ENCODE data around the gene ECI2. TPM values are rescaled to one million over a fixed set of nuclear protein-coding genes. Genes with fewer than 3 reads are reported as not detected.

ECI2 gene, protein sequence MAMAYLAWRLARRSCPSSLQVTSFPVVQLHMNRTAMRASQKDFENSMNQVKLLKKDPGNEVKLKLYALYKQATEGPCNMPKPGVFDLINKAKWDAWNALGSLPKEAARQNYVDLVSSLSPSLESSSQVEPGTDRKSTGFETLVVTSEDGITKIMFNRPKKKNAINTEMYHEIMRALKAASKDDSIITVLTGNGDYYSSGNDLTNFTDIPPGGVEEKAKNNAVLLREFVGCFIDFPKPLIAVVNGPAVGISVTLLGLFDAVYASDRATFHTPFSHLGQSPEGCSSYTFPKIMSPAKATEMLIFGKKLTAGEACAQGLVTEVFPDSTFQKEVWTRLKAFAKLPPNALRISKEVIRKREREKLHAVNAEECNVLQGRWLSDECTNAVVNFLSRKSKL
- total RNA-seq: 10 to 100 TPM; 12.5 to 14.2 (median 13.2) TPM

DNA sequence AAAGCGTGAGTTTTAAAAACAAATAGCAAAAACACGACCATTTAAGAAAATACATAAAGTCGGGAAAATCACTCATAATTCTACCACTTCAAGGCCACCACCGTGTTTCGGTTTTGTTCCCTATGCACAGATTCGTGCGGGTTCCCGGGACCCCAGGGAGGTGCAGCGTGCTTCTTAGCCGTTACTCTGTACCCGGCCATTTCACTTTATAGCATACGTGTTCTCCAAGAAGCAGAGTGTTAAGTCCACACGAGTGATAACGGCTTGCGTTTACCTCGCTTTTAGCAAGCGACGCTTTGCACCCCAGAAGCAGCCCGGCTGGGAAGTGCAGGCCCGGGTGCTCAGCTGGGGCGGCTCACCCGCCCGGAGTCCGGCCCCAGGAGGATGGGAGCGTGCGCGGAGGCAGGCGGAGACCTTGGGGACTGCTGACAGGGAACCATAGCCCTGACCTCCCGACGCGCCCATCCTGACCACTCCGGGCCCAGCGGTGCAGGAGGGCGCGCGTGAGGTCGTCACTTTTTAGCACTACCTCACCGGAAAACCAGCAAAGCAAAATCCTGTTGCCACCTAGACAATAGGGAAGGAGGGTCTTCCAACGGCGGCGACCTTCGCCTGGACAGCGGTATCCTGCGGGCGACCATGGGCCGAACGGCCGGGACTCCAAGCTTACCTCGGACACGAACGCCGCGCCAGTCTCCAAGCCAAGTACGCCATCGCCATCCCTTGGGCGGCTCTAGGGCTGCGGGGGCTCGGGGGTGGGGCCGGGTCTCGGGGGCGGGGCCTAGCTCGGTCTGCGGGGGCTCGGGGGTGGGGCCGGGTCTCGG, at the start of gene ECI2:
ECI2 (minus strand) TSS at position 735 of the 824 bp plus-strand sequence; CDS start at position 720, 15 bp downstream.
- DNase-seq (peak; percentile 38), ATAC-seq (peak; percentile 66 to 67)
- Mint-ChIP-seq H3K27me3 (ENCODE audit: low read depth) (no peaks in the 10 kb centered on the region), H3K4me1 (ENCODE audit: low read depth) (peaks cover 49% of the 10 kb centered on the region), H3K4me3 (peak within 1 kb of the TSS; percentile 87), H3K9me3 (peaks cover 6% of the 10 kb centered on the region), H3K36me3 (ENCODE audit: insufficient read depth) (peaks cover 29% of the 10 kb centered on the region)

DNA sequence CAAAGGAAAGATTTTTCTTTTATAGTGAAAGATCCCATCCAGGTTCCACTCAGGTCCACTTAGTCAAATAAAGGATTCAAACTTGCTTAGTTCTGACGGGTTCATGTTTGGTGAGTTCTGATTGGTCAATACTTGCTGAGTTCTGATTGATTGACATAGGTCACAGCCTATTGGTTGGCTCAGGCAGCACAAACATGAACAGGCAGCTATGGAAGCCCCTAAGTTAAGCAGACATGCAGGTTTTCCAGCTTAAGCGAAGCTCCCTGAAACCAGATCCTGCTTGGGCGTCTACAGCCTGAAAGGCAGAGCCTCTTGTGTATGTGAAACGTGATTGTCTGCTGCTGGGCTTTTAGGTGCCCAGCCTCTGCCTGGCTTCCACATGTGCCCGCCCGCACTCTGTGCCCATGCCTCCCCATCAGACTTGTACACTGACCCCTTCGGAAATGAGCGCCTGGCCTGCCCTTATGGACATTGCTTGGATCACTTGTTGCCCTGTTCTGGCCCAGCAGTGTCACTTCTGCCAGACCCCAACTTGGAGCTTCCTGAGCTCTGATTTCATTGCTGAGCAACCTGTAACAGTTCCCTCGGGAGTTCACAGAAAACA, 45.4 kb upstream of the ECI2 start:
- no peak overlapping the region for H3K4me3 Mint-ChIP-seq
- H3K36me3 Mint-ChIP-seq (ENCODE audit: insufficient read depth): no peaks in the 10 kb centered on the region
- no peak for DNase-seq
- H3K4me1 Mint-ChIP-seq (ENCODE audit: low read depth): peaks cover 8% of the 10 kb centered on the region
- ATAC-seq: no peak
- no peaks in the 10 kb centered on the region for H3K9me3 Mint-ChIP-seq
- H3K27me3 Mint-ChIP-seq (ENCODE audit: low read depth): peaks cover 8% of the 10 kb centered on the region

DNA sequence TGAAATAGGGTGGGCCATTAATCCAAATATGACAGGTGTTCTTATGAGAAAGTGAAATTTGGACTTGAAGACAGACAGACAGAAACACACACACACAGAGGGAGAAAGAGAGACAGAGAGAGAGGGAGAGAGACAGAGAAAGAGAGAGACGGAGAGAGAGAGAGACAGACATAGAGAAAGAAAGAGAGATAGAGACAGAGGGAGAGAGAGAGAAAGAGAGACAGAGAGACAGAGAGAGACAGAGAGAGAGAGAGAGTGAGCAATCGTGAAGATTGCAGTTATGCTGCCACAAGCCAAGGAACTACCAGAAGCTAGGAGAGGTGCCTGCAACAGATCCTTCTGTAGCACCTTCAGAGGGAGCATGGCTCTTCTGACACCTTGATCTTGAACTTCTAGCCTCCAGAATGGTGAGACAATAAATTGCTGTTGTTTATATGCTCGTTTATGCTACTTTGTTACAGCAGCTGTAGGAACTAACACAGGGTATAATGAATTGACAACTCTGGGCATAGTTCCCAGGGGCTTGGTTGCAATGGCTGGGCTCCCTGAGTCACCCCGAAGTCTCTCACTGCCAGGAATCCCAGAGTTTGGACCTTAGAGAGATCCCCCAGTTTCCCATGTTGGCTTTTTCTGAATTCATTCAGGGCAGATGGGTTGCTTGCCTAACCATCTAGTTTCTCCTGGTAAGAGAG, 44.7 kb upstream of the ECI2 start:
- ATAC-seq (no peak), DNase-seq (no peak)
- H3K27me3 Mint-ChIP-seq (ENCODE audit: low read depth): peaks cover 8% of the 10 kb centered on the region
- H3K36me3 Mint-ChIP-seq (ENCODE audit: insufficient read depth): no peaks in the 10 kb centered on the region
- no peaks in the 10 kb centered on the region for H3K9me3 Mint-ChIP-seq
- no peak overlapping the region for H3K4me3 Mint-ChIP-seq
- peaks cover 2% of the 10 kb centered on the region for H3K4me1 Mint-ChIP-seq (ENCODE audit: low read depth)

DNA sequence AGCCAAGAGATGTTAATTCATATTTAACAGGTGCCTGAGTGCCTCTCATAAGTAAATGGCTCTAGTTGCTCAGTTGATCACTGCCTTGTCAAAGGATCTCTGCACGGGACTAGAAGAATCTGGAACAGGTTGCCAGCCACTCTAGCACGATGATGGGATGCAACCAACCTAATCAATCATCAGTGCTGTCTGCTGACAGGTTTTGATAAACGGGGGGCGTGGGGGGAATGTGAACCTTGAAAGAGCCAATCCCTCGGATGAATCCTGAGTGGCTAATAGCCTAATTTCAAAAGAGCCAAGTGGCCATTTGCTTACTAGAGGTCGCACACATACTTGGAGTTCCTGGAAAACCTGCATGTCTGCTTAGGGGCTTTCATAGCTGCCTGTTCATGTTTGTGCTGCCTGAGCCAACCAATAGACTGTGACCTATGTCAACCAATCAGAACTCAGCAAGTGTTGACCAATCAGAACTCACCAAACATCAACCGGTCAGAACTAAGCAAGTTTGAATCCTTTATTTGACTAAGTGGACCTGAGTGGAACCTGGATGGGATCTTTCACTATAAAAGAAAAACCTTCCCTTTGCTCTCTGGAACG, 43.5 kb upstream of the ECI2 start:
- Mint-ChIP-seq H3K9me3 (no peaks in the 10 kb centered on the region), H3K4me3 (no peak overlapping the region), H3K4me1 (ENCODE audit: low read depth) (no peaks in the 10 kb centered on the region), H3K27me3 (ENCODE audit: low read depth) (peaks cover 6% of the 10 kb centered on the region), H3K36me3 (ENCODE audit: insufficient read depth) (no peaks in the 10 kb centered on the region)
- ATAC-seq: no peak
- DNase-seq: no peak

DNA sequence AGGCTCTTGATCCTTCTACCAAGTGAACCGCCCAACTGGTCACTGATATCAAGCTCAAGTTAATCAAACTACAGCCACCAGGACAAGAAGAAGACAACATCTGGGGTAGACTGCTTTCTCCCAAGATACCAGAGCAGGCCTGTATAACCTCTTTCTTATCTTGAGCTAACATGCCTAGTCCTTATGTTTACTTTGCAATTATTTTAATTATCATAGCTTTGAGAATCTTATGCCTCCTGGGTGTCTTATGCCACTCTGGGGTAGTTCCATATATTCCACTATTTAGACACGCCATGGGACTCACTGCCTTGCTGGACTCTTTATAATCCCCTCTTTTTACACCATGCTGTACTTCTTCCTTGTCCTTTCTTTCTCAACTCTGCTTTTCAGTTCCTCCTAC, 41.5 kb upstream of the ECI2 start:
- Mint-ChIP-seq H3K36me3 (ENCODE audit: insufficient read depth) (no peaks in the 10 kb centered on the region), H3K27me3 (ENCODE audit: low read depth) (peaks cover 6% of the 10 kb centered on the region), H3K9me3 (no peaks in the 10 kb centered on the region), H3K4me3 (no peak overlapping the region), H3K4me1 (ENCODE audit: low read depth) (no peaks in the 10 kb centered on the region)
- ATAC-seq (no peak), DNase-seq (no peak)

DNA sequence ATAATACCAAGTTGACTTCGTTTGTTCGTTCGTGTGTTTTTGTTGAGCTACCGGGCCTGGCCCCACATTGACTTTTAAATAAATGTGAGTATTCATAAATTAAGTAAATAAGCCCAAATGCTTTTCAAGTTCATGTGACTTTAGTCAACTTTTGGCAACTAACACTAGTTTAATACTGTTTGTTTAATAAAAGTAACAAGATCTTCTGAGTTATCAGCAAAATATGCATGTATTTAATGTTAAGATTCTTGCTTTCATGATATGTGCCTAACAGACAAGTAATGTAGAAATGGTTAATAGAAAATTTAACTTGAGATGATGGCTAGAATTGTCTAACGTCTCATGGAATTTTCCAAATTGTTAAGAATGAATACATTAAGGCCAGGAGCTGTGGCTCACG, 38.7 kb upstream of the ECI2 start:
- H3K27me3 Mint-ChIP-seq (ENCODE audit: low read depth): no peaks in the 10 kb centered on the region
- H3K4me3 Mint-ChIP-seq: no peak overlapping the region
- no peaks in the 10 kb centered on the region for H3K4me1 Mint-ChIP-seq (ENCODE audit: low read depth)
- no peak for DNase-seq
- no peaks in the 10 kb centered on the region for H3K9me3 Mint-ChIP-seq
- H3K36me3 Mint-ChIP-seq (ENCODE audit: insufficient read depth): no peaks in the 10 kb centered on the region
- no peak for ATAC-seq

DNA sequence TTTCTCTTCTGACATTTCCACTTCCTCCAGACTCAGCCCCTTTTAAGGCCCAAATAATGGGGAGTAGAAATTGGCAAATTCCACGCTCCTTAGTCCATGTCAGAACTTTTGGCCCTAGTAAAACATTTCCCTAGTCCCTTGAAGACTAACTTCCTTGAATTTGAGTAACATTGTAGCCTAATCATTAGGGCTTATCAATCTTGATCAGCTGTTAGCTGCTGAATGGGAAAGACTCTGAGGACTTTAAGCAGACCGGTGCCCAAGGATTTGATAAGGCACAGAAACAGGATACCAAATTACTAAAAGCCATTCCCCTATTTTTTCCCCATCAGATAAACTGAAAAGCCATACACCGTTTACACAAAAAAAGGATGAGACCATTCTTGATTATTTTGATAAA, 37.0 kb upstream of the ECI2 start:
- DNase-seq: no peak
- Mint-ChIP-seq H3K4me1 (ENCODE audit: low read depth) (no peaks in the 10 kb centered on the region), H3K27me3 (ENCODE audit: low read depth) (no peaks in the 10 kb centered on the region), H3K36me3 (ENCODE audit: insufficient read depth) (no peaks in the 10 kb centered on the region), H3K4me3 (no peak overlapping the region), H3K9me3 (no peaks in the 10 kb centered on the region)
- no peak for ATAC-seq

DNA sequence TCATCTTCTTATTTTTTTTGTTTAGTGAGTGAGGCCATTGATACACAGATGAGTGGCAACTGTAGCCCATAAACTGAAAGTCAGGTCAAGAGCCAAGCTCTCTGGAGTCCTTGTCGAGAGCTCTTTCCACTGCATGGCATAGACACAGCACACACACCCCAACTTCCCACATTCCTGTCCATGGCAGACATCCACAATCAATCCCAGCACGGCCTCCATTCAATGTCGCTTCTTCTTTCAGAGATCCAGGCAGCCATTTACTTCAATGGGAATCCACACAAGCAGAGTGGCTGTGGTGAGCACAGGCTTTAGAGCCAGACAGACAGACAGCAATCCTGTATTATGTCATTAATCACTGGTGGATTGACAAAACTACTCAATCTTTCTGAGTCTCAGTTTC, 34.9 kb upstream of the ECI2 start:
- DNase-seq (no peak), ATAC-seq (no peak)
- H3K27me3 Mint-ChIP-seq (ENCODE audit: low read depth): no peaks in the 10 kb centered on the region
- H3K4me3 Mint-ChIP-seq: no peak overlapping the region
- H3K4me1 Mint-ChIP-seq (ENCODE audit: low read depth): no peaks in the 10 kb centered on the region
- no peaks in the 10 kb centered on the region for H3K9me3 Mint-ChIP-seq
- no peaks in the 10 kb centered on the region for H3K36me3 Mint-ChIP-seq (ENCODE audit: insufficient read depth)

DNA sequence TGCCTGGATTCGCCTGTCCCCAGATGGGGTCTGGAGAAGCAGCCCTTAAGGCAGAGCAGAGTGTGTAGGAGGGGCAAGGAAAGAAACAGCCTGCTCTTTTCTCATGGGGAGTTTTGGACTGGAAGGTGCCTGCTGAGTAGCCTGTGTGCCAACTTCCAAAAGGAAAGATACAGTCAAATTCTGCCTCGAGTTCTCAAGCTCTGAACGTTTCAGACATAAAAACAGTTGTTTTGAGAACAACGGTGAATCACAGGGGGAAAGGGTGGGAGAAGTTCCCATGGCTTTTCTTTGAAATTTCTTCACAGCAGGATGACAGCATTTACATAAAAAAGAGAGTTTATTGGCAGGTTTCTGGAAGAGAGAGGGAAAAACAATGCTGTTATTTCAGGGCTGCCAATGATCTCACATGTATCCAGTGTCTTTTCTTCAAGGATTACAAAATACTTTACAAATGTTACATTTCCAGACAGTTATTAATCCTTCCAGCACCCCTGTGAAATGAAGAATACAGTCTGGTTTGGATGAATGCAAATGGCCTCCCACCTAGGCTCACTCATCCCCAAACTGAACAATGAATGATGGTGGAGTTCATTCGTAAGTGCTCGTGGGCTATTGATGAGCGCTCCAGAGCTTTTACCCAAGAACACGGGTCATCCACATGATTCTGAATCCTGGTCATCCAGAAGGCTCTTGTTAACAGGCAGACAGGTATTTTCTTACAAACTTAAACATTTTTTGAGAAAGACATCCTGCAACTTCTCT, 33.8 kb upstream of the ECI2 start:
- Mint-ChIP-seq H3K36me3 (ENCODE audit: insufficient read depth) (no peaks in the 10 kb centered on the region), H3K4me1 (ENCODE audit: low read depth) (no peaks in the 10 kb centered on the region), H3K9me3 (no peaks in the 10 kb centered on the region), H3K27me3 (ENCODE audit: low read depth) (no peaks in the 10 kb centered on the region), H3K4me3 (no peak overlapping the region)
- no peak for DNase-seq
- ATAC-seq: no peak

DNA sequence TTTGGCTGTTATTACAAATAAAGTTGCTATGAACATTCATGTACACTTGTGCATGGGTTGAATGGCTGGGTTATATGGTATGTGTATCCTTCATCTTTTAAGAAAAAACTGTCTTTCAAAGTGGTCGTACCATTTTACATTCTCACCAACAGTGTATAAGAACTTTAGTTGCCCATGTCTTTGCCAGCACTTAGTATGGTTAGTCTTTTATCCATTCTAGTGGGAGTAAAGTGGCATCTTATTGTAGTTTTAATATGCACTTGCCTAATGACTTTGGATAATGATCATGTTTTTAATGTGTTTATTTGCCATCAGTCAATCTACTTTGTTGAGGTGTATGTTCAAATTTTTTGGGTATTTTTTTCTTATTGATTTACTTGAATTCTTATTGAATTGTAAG, 32.5 kb upstream of the ECI2 start:
- no peaks in the 10 kb centered on the region for H3K36me3 Mint-ChIP-seq (ENCODE audit: insufficient read depth)
- H3K4me3 Mint-ChIP-seq: no peak overlapping the region
- H3K27me3 Mint-ChIP-seq (ENCODE audit: low read depth): no peaks in the 10 kb centered on the region
- no peak for ATAC-seq
- H3K4me1 Mint-ChIP-seq (ENCODE audit: low read depth): no peaks in the 10 kb centered on the region
- no peak for DNase-seq
- no peaks in the 10 kb centered on the region for H3K9me3 Mint-ChIP-seq

DNA sequence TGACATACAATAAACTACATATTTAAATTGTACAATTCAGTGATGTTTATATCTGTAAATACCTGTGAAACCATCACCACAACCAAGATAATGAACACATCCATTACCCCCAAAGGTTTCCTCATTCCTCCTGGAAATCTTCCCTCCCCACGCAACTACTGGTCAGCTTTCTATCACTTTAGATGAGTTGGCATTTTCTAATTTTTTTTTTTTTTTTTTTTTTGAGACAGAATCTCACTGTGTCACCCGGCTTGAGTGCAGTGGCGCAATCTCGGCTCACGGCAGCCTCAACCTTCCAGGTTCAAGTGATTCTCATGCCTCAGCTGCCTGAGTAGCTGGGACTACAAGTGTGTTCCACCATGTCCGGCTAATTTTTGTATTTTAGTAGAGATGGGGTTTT, 31.7 kb upstream of the ECI2 start:
- ATAC-seq (no peak), DNase-seq (no peak)
- H3K27me3 Mint-ChIP-seq (ENCODE audit: low read depth): no peaks in the 10 kb centered on the region
- no peaks in the 10 kb centered on the region for H3K9me3 Mint-ChIP-seq
- H3K4me3 Mint-ChIP-seq: no peak overlapping the region
- H3K36me3 Mint-ChIP-seq (ENCODE audit: insufficient read depth): no peaks in the 10 kb centered on the region
- H3K4me1 Mint-ChIP-seq (ENCODE audit: low read depth): no peaks in the 10 kb centered on the region

DNA sequence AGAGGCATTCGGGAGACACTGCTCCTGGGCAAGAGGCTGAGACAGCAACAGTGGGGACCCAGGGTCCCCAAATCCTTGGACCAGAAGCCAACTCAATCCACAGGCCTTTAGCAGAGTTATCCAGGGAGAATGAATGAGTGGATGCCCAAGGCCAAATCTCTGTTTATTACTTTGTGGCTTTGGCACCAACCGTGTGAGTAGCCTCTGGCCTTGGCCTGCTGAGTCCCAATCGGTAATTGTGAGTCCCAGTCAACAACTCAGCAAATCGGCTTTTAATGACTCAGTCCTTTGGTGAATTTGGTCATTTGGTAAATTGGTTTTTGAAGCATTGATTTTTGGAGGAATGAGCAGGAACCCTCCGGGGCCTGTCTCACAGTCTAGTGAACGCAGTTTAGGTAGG, 29.1 kb upstream of the ECI2 start:
- Mint-ChIP-seq H3K9me3 (no peaks in the 10 kb centered on the region), H3K4me3 (no peak overlapping the region), H3K4me1 (ENCODE audit: low read depth) (no peaks in the 10 kb centered on the region), H3K36me3 (ENCODE audit: insufficient read depth) (no peaks in the 10 kb centered on the region), H3K27me3 (ENCODE audit: low read depth) (no peaks in the 10 kb centered on the region)
- no peak for DNase-seq
- ATAC-seq: no peak

DNA sequence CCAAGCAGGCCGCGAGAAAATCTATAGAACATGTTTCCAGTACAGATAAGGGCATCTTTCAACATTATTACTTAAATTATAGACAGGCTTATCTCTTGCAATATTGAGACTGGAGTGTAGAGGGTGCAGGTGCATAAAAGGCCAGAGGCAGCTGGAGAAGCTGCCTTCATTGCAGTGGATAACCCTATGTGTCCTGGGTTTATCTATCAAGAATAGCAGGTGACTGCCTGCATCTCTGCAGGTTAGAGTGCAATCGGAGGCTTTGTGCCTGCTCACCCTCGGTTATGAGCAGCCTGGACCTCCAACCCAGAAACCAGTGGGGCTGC, 28.7 kb upstream of the ECI2 start:
- DNase-seq (no peak), ATAC-seq (no peak)
- Mint-ChIP-seq H3K36me3 (ENCODE audit: insufficient read depth) (no peaks in the 10 kb centered on the region), H3K9me3 (no peaks in the 10 kb centered on the region), H3K4me1 (ENCODE audit: low read depth) (no peaks in the 10 kb centered on the region), H3K27me3 (ENCODE audit: low read depth) (no peaks in the 10 kb centered on the region), H3K4me3 (no peak overlapping the region)

Data from activated T-cell treated with anti-CD3 and anti-CD28 coated beads, Interleukin-2, amount 50 U/mL, for 4 hours (primary cell).